SU-DHL-6 (cell line): ENCODE measurements around the gene C5AR2.
"Not testable (repeated sequence)": the region's sequence is repeated elsewhere in the genome, so short reads cannot be mapped to it uniquely, and the experiment has no call there.

Experiments
- H2AFZ ChIP-seq: fragments of 200-600 bp; sonication (generic); 2 replicates; pipeline ENCODE4 v1.6.1; 2014; ENCODE audit warnings: low read depth, mild to moderate bottlenecking, moderate library complexity, mixed read lengths, antibody characterized with exemption, low read length; ENCODE audit not compliant: severe bottlenecking
- H3F3A ChIP-seq: fragments of 200-600 bp; shearing (Covaris generic); 2 replicates; pipeline ENCODE4 v1.6.0; 2016; ENCODE audit warnings: antibody characterized with exemption, mild to moderate bottlenecking; ENCODE audit not compliant: insufficient read depth
- H3K27ac ChIP-seq: fragments of 200-600 bp; sonication (generic); 2 replicates; pipeline ENCODE4 v1.5.1; 2016; ENCODE audit warnings: low read depth, mild to moderate bottlenecking, low read length, moderate library complexity, mixed read lengths
- H3K27me3 ChIP-seq: fragments of 200-600 bp; sonication (generic), shearing (Covaris generic); 2 replicates; pipeline ENCODE4 v1.6.0; 2014; ENCODE audit warnings: mild to moderate bottlenecking, low read length
- H3K36me3 ChIP-seq: fragments of 200-600 bp; sonication (generic); 2 replicates; pipeline ENCODE4 v1.6.1; 2014; ENCODE audit warnings: mild to moderate bottlenecking, low read length, mixed read lengths
- H3K4me2 ChIP-seq: fragments of 300-600, 200-600 bp; shearing (Covaris generic), sonication (generic); 2 replicates; pipeline ENCODE4 v1.6.0; 2014; ENCODE audit warnings: low read length, low read depth, mild to moderate bottlenecking; ENCODE audit not compliant: poor library complexity, severe bottlenecking
- H3K4me3 ChIP-seq: fragments of 200-600 bp; sonication (generic); 2 replicates; pipeline ENCODE4 v1.5.1; 2014; ENCODE audit warnings: antibody characterized with exemption, low read length, mild to moderate bottlenecking, mixed read lengths; ENCODE audit not compliant: insufficient read depth, poor library complexity, severe bottlenecking
- H3K79me2 ChIP-seq: fragments of 200-600 bp; sonication (generic); 2 replicates; pipeline ENCODE4 v1.6.1; 2014; ENCODE audit warnings: mild to moderate bottlenecking, low read length, moderate library complexity; ENCODE audit not compliant: insufficient read depth
- H3K9ac ChIP-seq: fragments of 200-600 bp; sonication (generic); 2 replicates; pipeline ENCODE4 v1.7.0; 2014; ENCODE audit warnings: mild to moderate bottlenecking, low read length
- H3K9me2 ChIP-seq: fragments of 200-600 bp; sonication (generic); replicated peaks from 2 replicates; pipeline ENCODE4 v1.6.1; 2014; ENCODE audit warnings: low read length; ENCODE audit not compliant: insufficient read depth
- H3K9me3 ChIP-seq: fragments of 200-600 bp; sonication (generic); 2 replicates; pipeline ENCODE4 v1.6.1; 2014; ENCODE audit warnings: low read length, mixed read lengths; ENCODE audit not compliant: insufficient read depth
- H4K20me1 ChIP-seq: fragments of 200-600 bp; sonication (generic); 2 replicates; pipeline ENCODE4 v1.6.1; 2014; ENCODE audit warnings: low read depth, mild to moderate bottlenecking, antibody characterized with exemption, low read length, moderate library complexity, mixed read lengths
- EZH2phosphoT487 ChIP-seq: fragments of 200-600 bp; sonication (generic), shearing (Covaris generic); conservative IDR thresholded peaks from 2 replicates; pipeline ENCODE4 v1.6.1; 2018; ENCODE audit warnings: mild to moderate bottlenecking, antibody characterized with exemption, low read length, moderate library complexity, mixed read lengths
- TF ChIP-seq, protein P1 (sequence below): fragments of 200-600 bp; sonication (generic); IDR thresholded peaks from one replicate; pipeline ENCODE4 v1.5.1; 2017; ENCODE audit warnings: antibody characterized with exemption, mild to moderate bottlenecking, low read length, moderate library complexity; ENCODE audit not compliant: insufficient read depth, poor library complexity, severe bottlenecking

The C5AR2 gene

DNA sequence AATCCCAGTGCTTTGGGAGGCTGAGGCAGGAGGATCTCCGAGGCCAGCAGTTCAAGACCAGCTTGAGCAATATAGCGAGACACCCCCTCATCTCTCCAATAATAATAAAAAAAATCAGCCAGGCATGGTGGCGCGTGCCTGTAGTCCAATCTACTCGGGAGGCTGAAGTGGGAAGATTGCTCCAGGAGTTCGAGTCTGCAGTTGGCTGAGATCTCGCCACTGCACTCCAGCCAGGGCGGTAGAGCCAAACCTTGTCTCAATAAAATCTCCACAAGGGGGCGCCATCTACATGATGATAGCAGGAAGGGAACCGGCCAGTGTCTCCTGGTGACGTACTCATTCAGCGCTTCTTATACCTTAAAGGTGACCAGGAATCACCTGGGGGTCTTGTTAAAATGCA lies 35.9 kb upstream of the C5AR2 start:
- H3K4me3 ChIP-seq: no peak overlapping the region
- no peaks in the 10 kb centered on the region for H3K36me3 ChIP-seq
- no peak overlapping the region for H2AFZ ChIP-seq
- no peak overlapping the region for H3K4me2 ChIP-seq
- no peak overlapping the region for H3K9ac ChIP-seq
- no peaks in the 10 kb centered on the region for H3K27me3 ChIP-seq
- TF ChIP-seq EZH2phosphoT487: no peak
- TF ChIP-seq, protein P1, sequence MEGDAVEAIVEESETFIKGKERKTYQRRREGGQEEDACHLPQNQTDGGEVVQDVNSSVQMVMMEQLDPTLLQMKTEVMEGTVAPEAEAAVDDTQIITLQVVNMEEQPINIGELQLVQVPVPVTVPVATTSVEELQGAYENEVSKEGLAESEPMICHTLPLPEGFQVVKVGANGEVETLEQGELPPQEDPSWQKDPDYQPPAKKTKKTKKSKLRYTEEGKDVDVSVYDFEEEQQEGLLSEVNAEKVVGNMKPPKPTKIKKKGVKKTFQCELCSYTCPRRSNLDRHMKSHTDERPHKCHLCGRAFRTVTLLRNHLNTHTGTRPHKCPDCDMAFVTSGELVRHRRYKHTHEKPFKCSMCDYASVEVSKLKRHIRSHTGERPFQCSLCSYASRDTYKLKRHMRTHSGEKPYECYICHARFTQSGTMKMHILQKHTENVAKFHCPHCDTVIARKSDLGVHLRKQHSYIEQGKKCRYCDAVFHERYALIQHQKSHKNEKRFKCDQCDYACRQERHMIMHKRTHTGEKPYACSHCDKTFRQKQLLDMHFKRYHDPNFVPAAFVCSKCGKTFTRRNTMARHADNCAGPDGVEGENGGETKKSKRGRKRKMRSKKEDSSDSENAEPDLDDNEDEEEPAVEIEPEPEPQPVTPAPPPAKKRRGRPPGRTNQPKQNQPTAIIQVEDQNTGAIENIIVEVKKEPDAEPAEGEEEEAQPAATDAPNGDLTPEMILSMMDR: peak; percentile 40
- no peaks in the 10 kb centered on the region for H4K20me1 ChIP-seq
- H3K27ac ChIP-seq: no peak overlapping the region
- H3K9me3 ChIP-seq: no peaks in the 10 kb centered on the region
- H3K9me2 ChIP-seq: no peaks in the 10 kb centered on the region
- no peaks in the 10 kb centered on the region for H3K79me2 ChIP-seq
- no peaks in the 10 kb centered on the region for H3F3A ChIP-seq

DNA sequence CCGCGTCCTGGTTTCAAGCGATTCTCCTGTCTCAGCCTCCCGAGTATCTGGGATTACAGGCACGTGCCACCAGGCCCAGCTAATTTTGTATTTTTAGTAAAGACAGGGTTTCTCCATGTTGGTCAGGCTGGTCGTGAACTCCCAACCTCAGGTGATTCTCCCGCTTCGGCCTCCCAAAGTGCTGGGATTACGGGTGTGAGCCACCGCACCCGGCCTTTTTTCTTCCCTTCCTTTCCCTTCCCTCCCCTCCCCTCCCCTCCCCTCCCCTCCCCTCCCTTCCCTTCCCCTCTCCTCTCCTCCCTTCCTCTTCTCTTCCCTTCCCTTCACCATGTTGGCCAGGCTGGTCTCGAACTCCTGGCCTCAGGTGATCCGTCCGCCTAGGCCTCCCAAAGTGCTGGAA lies 31.1 kb upstream of the C5AR2 start:
- H3K36me3 ChIP-seq, H3K9ac ChIP-seq, H3K9me2 ChIP-seq, H3K9me3 ChIP-seq, H3K4me2 ChIP-seq, H3F3A ChIP-seq, H3K27ac ChIP-seq, H3K4me3 ChIP-seq, H2AFZ ChIP-seq, H4K20me1 ChIP-seq, H3K27me3 ChIP-seq, H3K79me2 ChIP-seq: not testable (repeated sequence)

DNA sequence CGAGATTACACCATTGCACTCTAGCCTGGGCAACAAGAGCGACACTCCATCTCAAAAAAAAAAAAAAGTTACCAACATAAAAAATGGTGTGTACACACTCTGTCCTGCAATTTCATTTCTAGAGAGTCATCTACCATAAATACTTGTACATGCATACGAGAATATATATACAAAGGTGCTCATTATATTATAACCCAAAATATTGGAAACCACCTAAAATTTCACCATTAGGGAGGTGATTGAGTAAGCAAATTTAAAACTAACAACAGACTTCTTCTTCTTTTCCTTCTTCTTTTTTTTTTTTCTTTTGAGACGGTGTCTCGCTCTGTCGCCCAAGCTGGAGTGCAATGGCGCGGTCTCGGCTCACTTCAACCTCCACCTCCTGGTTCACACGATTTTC lies 29.7 kb upstream of the C5AR2 start:
- H3K4me3 ChIP-seq: no peak overlapping the region
- H3K36me3 ChIP-seq: no peaks in the 10 kb centered on the region
- no peaks in the 10 kb centered on the region for H3K9me2 ChIP-seq
- no peak overlapping the region for H3K27ac ChIP-seq
- no peaks in the 10 kb centered on the region for H3F3A ChIP-seq
- no peaks in the 10 kb centered on the region for H3K79me2 ChIP-seq
- no peak overlapping the region for H3K9ac ChIP-seq
- no peaks in the 10 kb centered on the region for H3K9me3 ChIP-seq
- no peak for TF ChIP-seq EZH2phosphoT487
- TF ChIP-seq, protein P1: no peak
- no peak overlapping the region for H3K4me2 ChIP-seq
- no peak overlapping the region for H2AFZ ChIP-seq
- H4K20me1 ChIP-seq: no peaks in the 10 kb centered on the region
- no peaks in the 10 kb centered on the region for H3K27me3 ChIP-seq

DNA sequence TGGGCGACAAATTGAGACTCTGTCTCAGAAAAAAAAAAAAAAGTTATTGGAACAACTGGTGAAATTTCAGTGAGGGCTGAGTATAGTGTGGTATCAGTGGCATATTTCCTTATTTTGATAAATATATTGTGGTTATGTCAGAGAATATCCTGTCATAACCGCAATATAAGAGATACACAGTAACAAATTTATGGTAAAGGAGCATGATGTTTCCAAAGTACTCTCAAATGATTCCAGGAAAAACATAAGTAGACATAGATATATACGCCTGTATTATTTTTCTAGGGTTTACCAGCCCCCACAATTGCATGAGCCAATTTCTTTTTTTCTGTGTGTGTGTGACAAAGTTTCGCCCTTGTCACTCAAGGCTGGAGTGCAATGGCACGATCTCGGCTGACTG lies 28.0 kb upstream of the C5AR2 start:
- TF ChIP-seq, protein P1: no peak
- Histone ChIP-seq H3K9me3 (no peaks in the 10 kb centered on the region), H3K4me3 (no peak overlapping the region), H2AFZ (no peak overlapping the region), H3K36me3 (no peaks in the 10 kb centered on the region), H3K9me2 (no peaks in the 10 kb centered on the region), H4K20me1 (no peaks in the 10 kb centered on the region), H3K4me2 (no peak overlapping the region), H3F3A (no peaks in the 10 kb centered on the region), H3K27ac (no peak overlapping the region), H3K79me2 (no peaks in the 10 kb centered on the region), H3K9ac (no peak overlapping the region), H3K27me3 (no peaks in the 10 kb centered on the region)
